ENCODE measurements around the gene RARG.
A peak's percentile ranks its signal among the peaks of the same experiment; 100 is the strongest.

Gene RARG

DNA sequence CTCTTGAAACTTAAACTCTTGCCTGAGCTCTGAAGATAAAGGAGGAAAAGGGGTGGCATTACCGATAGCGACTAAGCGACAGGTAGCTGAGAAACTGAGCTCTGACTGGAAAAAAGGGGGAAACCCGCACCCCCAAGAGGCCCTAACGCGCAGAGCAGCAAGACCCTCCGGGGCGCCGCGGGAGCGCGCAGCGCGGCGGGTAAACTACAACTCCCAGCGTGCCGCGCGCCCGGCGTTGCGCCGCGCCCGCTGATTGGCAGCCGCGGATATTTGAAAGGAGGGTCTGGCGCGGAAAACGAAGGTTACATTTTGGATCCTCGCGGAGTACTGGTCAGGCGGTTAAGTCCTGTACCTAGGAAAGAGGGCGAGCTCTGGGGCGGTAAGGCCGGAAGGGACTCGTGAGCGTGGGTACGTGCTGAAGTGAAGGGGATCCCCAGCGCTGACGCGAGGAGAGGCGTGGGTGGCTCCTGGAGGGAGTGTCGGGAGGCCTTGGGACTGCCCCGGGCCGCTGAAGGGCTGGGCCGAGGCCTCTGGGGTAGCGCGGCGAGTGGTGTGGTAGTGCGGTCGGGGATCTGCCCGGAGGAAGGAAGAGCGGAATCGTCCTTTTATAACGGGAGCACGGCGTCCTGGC, 36.1 kb upstream of the RARG start, which contains the start of gene ESPL1 (continued):
- TF ChIP-seq ZNF521 (tag by site-specific recombination; IDR thresholded peaks at IDR 0.05) (no peak), HOXC10 (CRISPR knock-in tag; IDR thresholded peaks at IDR 0.05) (no peak), ZNF555 (tag by site-specific recombination; conservative IDR thresholded peaks at IDR 0.05) (no peak), ZNF335 (tag by site-specific recombination; conservative IDR thresholded peaks at IDR 0.05) (peak; percentile 97), ZNF776 (tag by site-specific recombination; IDR thresholded peaks at IDR 0.05; ENCODE audit: borderline replicate concordance) (no peak), ZNF777 (tag by site-specific recombination; IDR thresholded peaks at IDR 0.05; ENCODE audit: borderline replicate concordance) (no peak), PBX3 (CRISPR knock-in tag; IDR thresholded peaks at IDR 0.05) (no peak), RBAK (tag by site-specific recombination; IDR thresholded peaks at IDR 0.05) (no peak), ZNF76 (tag by site-specific recombination; IDR thresholded peaks at IDR 0.05; ENCODE audit: borderline replicate concordance, low read depth) (peak; percentile 99), ZNF610 (tag by site-specific recombination; IDR thresholded peaks at IDR 0.05; ENCODE audit: borderline replicate concordance) (no peak), ZXDB (tag by site-specific recombination; IDR thresholded peaks at IDR 0.05) (peak; percentile 85), ZNF768 (tag by site-specific recombination; IDR thresholded peaks at IDR 0.05) (no peak), ZNF223 (tag by site-specific recombination; IDR thresholded peaks at IDR 0.05) (no peak), ZNF529 (tag by site-specific recombination; IDR thresholded peaks at IDR 0.05; ENCODE audit: insufficient replicate concordance) (no peak), ZNF626 (tag by site-specific recombination; IDR thresholded peaks at IDR 0.05) (no peak), GLI4 (tag by site-specific recombination; IDR thresholded peaks at IDR 0.05) (no peak), ZNF514 (tag by site-specific recombination; IDR thresholded peaks at IDR 0.05) (no peak), ZNF785 (tag by site-specific recombination; IDR thresholded peaks at IDR 0.05) (no peak), ZNF221 (tag by site-specific recombination; IDR thresholded peaks at IDR 0.05; ENCODE audit: borderline replicate concordance) (no peak), SP3 (tag by site-specific recombination; IDR thresholded peaks at IDR 0.05) (peak; percentile 91), ZNF518A (tag by site-specific recombination; conservative IDR thresholded peaks at IDR 0.05; ENCODE audit: low read depth) (peak; percentile 15), ZNF561 (tag by site-specific recombination; IDR thresholded peaks at IDR 0.05; ENCODE audit: borderline replicate concordance) (no peak; the same call in 1 of the 2 replicates)
- TF ChIP-seq, protein P1, sequence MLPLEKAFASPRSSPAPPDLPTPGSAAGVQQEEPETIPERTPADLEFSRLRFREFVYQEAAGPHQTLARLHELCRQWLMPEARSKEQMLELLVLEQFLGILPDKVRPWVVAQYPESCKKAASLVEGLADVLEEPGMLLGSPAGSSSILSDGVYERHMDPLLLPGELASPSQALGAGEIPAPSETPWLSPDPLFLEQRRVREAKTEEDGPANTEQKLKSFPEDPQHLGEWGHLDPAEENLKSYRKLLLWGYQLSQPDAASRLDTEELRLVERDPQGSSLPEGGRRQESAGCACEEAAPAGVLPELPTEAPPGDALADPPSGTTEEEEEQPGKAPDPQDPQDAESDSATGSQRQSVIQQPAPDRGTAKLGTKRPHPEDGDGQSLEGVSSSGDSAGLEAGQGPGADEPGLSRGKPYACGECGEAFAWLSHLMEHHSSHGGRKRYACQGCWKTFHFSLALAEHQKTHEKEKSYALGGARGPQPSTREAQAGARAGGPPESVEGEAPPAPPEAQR (tag by site-specific recombination; IDR thresholded peaks at IDR 0.05), result no peak
- TF ChIP-seq, protein P2, sequence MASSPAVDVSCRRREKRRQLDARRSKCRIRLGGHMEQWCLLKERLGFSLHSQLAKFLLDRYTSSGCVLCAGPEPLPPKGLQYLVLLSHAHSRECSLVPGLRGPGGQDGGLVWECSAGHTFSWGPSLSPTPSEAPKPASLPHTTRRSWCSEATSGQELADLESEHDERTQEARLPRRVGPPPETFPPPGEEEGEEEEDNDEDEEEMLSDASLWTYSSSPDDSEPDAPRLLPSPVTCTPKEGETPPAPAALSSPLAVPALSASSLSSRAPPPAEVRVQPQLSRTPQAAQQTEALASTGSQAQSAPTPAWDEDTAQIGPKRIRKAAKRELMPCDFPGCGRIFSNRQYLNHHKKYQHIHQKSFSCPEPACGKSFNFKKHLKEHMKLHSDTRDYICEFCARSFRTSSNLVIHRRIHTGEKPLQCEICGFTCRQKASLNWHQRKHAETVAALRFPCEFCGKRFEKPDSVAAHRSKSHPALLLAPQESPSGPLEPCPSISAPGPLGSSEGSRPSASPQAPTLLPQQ (tag by site-specific recombination; IDR thresholded peaks at IDR 0.05), result peak; percentile 50; the same call in 1 of the 2 replicates
- TF ChIP-seq, protein P3, sequence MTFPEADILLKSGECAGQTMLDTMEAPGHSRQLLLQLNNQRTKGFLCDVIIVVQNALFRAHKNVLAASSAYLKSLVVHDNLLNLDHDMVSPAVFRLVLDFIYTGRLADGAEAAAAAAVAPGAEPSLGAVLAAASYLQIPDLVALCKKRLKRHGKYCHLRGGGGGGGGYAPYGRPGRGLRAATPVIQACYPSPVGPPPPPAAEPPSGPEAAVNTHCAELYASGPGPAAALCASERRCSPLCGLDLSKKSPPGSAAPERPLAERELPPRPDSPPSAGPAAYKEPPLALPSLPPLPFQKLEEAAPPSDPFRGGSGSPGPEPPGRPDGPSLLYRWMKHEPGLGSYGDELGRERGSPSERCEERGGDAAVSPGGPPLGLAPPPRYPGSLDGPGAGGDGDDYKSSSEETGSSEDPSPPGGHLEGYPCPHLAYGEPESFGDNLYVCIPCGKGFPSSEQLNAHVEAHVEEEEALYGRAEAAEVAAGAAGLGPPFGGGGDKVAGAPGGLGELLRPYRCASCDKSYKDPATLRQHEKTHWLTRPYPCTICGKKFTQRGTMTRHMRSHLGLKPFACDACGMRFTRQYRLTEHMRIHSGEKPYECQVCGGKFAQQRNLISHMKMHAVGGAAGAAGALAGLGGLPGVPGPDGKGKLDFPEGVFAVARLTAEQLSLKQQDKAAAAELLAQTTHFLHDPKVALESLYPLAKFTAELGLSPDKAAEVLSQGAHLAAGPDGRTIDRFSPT (tag by site-specific recombination; IDR thresholded peaks at IDR 0.05), result no peak
- TF ChIP-seq, protein P4, sequence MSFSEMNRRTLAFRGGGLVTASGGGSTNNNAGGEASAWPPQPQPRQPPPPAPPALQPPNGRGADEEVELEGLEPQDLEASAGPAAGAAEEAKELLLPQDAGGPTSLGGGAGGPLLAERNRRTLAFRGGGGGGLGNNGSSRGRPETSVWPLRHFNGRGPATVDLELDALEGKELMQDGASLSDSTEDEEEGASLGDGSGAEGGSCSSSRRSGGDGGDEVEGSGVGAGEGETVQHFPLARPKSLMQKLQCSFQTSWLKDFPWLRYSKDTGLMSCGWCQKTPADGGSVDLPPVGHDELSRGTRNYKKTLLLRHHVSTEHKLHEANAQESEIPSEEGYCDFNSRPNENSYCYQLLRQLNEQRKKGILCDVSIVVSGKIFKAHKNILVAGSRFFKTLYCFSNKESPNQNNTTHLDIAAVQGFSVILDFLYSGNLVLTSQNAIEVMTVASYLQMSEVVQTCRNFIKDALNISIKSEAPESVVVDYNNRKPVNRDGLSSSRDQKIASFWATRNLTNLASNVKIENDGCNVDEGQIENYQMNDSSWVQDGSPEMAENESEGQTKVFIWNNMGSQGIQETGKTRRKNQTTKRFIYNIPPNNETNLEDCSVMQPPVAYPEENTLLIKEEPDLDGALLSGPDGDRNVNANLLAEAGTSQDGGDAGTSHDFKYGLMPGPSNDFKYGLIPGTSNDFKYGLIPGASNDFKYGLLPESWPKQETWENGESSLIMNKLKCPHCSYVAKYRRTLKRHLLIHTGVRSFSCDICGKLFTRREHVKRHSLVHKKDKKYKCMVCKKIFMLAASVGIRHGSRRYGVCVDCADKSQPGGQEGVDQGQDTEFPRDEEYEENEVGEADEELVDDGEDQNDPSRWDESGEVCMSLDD (tag by site-specific recombination; IDR thresholded peaks at IDR 0.05), result peak; percentile 89

All from HEK293 (cell line).